HEK293T (cell line): ENCODE data around the gene REXO4.

Source experiments
- CTCF ChIA-PET: fragments of 350-600 bp; formaldehyde crosslinking; extraction: SDS; loops from one replicate; lab custom pipeline; 2021; ENCODE audit warnings: antibody characterized with exemption, inconsistent platforms; lab: Yijun Ruan, JAX
- POLR2A ChIA-PET: fragments of 350-600 bp; formaldehyde crosslinking; extraction: SDS; loops from one replicate; lab custom pipeline; 2020; ENCODE audit warnings: antibody characterized with exemption, inconsistent platforms; lab: Yijun Ruan, JAX
- DNase-seq: peaks from one replicate; pipeline ENCODE4 v3.0.0; 2012; ENCODE audit warnings: mixed read lengths; ENCODE audit errors: extremely low spot score
- ARNT ChIP-seq: fragments of 450-650 bp; IDR thresholded peaks from 2 replicates; pipeline ENCODE4 v1.6.1; 2017; ENCODE audit warnings: mild to moderate bottlenecking
- BHLHE40 ChIP-seq: fragments of 450-650 bp; IDR thresholded peaks from 2 replicates; pipeline ENCODE4 v1.6.1; 2016; ENCODE audit warnings: mild to moderate bottlenecking, moderate library complexity, borderline replicate concordance
- CTBP1 ChIP-seq: fragments of 450-650 bp; IDR thresholded peaks from 2 replicates; pipeline ENCODE4 v1.6.1; 2016; ENCODE audit warnings: borderline replicate concordance
- ELF4 ChIP-seq: fragments of 450-650 bp; IDR thresholded peaks from 2 replicates; pipeline ENCODE4 v1.6.1; 2017; ENCODE audit warnings: antibody characterized with exemption
- FOXA1 ChIP-seq: fragments of 450-650 bp; IDR thresholded peaks from 2 replicates; pipeline ENCODE4 v1.6.1; 2016; ENCODE audit warnings: mild to moderate bottlenecking
- FOXK2 ChIP-seq: fragments of 450-650 bp; IDR thresholded peaks from 2 replicates; pipeline ENCODE4 v1.6.1; 2016; ENCODE audit warnings: mild to moderate bottlenecking
- FOXM1 ChIP-seq: fragments of 450-650 bp; IDR thresholded peaks from 2 replicates; pipeline ENCODE4 v1.6.1; 2017; ENCODE audit warnings: mild to moderate bottlenecking, borderline replicate concordance
- HDGF ChIP-seq: fragments of 450-650 bp; IDR thresholded peaks from 2 replicates; pipeline ENCODE4 v1.6.1; 2017; ENCODE audit warnings: antibody characterized with exemption, borderline replicate concordance
- L3MBTL2 ChIP-seq: fragments of 450-650 bp; conservative IDR thresholded peaks from 2 replicates; pipeline ENCODE4 v1.6.1; 2016; ENCODE audit warnings: mild to moderate bottlenecking
- LEF1 ChIP-seq: fragments of 450-650 bp; IDR thresholded peaks from 2 replicates; pipeline ENCODE4 v1.6.1; 2017; ENCODE audit warnings: mild to moderate bottlenecking, borderline replicate concordance
- NFRKB ChIP-seq: fragments of 450-650 bp; IDR thresholded peaks from 2 replicates; pipeline ENCODE4 v1.6.1; 2016; ENCODE audit warnings: mild to moderate bottlenecking, moderate library complexity
- PKNOX1 ChIP-seq: fragments of 450-650 bp; IDR thresholded peaks from 2 replicates; pipeline ENCODE4 v1.6.1; 2016
- SP1 ChIP-seq: fragments of 450-650 bp; IDR thresholded peaks from 2 replicates; pipeline ENCODE4 v1.6.1; 2017
- SUZ12 ChIP-seq: fragments of 450-650 bp; IDR thresholded peaks from 2 replicates; pipeline ENCODE4 v1.6.1; 2016; ENCODE audit warnings: mild to moderate bottlenecking
- TARDBP ChIP-seq: fragments of 450-650 bp; IDR thresholded peaks from 2 replicates; pipeline ENCODE4 v1.6.1; 2016
- ZNF384 ChIP-seq: fragments of 450-650 bp; IDR thresholded peaks from 2 replicates; pipeline ENCODE4 v1.6.1; 2016

Gene REXO4

DNA sequence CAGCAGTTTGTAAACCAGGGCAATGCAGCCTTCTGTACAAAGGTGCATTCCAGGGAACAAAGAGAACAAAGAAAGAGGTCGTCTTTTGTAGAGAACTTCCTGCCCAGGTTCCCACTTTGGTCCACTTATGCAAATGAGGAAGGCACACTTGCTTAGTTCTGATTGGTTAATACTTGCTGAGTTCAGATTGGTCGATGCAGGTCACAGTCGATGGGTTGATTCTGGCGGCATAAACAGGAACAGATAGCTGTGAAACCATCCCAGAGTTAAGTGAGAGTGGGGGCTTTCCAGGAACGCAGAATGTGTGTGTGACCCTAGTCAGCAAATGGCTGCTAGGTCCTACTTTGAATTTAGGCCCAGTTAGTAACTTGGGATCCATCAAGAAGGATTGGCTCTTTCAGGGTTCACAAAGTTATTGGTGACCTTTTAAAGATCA, 2.6 kb upstream of the REXO4 start:
- no peak for DNase-seq
- POLR2A ChIA-PET, result no interaction called here
- TF ChIP-seq FOXA1 (no peak), ELF4 (no peak), FOXK2 (no peak), NFRKB (no peak), LEF1 (no peak), SP1 (no peak), TARDBP (no peak), L3MBTL2 (no peak), ARNT (no peak), HDGF (no peak), CTBP1 (no peak), PKNOX1 (no peak), BHLHE40 (no peak), FOXM1 (no peak), SUZ12 (no peak), ZNF384 (no peak)
- CTCF ChIA-PET, result no interaction called here

DNA sequence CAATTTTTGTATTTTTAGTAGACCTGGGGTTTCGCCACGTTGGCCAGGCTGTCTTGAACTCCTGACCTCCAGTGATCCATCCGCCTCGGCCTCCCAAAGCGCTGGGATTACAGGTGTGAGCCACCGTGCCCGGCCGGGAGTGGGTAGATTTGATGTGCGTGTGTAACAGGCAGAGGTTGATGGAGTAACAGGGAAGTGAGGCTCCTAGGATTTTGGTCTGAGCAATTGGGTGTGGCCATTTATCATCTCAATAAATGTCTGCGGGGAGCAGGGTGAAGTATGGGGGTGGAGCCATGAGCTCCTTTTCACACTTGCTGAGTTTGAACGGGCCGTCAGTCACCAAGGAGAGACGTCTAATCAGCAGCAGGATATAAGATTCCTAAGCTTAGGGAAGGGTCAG, 1.2 kb upstream of the REXO4 start:
- CTCF ChIA-PET, result interaction anchor here (0.6 kb wide), 1 partner anchor 10 kb away, joined by 5 read pairs; no protein-coding TSS in a partner anchor
- DNase-seq, result peak; percentile 29
- POLR2A ChIA-PET, result interaction anchor here (0.8 to 1.7 kb wide), 4 partner anchors 9 to 68 kb away, joined by 3 to 8 read pairs (median 3); partner anchors contain the start of gene CACFD1
- TF ChIP-seq PKNOX1, result peak; percentile 93
- no peak for TF ChIP-seq CTBP1

DNA sequence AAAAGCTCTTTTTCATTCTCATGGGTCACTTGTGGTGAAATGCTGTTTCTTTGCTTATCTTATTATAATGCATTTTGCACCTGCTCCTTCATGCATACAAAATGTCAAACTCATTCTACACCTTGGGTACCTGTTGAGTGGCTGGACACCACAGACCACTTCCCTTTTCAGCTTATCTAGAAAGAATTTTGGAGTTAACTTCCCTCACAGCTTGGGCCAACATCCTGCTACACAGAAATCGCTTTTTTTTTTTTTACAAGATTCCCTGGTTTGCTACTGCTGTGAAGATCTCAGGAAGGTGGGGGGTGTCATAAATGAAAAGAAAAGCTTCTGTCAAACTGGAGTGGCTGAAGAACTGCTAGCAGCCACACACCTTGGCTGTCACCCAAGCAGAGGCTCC, 2.6 kb downstream of the REXO4 start:
- POLR2A ChIA-PET, result no interaction called here
- TF ChIP-seq ZNF384 (no peak), CTBP1 (no peak), TARDBP (no peak), BHLHE40 (no peak), HDGF (no peak), ELF4 (no peak), ARNT (no peak), SP1 (no peak), FOXA1 (no peak)
- CTCF ChIA-PET, result no interaction called here
- DNase-seq, result no peak

DNA sequence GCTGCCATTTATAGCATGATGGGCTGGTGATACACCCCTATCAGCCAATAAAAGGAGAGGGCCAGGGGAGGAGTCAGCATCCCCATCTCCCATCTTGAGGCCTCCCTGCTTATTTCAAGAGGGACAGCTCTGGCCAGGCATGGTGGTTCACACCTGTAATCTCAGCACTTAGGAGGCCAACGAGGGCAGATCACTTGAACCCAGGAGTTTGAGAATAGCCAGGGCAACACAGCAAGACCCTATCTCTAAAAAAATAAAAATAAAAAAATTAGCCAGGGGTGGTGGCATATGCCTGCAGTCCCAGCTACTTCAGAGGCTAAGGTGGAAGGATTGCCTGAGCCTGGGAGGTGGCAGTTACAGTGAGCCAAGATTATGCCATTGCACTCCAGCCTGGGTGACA, 9.8 kb downstream of the REXO4 start:
- TF ChIP-seq PKNOX1, result no peak
- no peak for TF ChIP-seq TARDBP
- no peak for TF ChIP-seq NFRKB
- TF ChIP-seq HDGF, result no peak
- no peak for TF ChIP-seq LEF1
- TF ChIP-seq FOXK2, result no peak
- no peak for TF ChIP-seq BHLHE40
- TF ChIP-seq SUZ12, result no peak
- no peak for TF ChIP-seq ZNF384
- TF ChIP-seq FOXA1, result no peak
- no peak for TF ChIP-seq FOXM1
- TF ChIP-seq SP1, result no peak
- no peak for TF ChIP-seq L3MBTL2
- no peak for TF ChIP-seq ARNT
- CTCF ChIA-PET, result no interaction called here
- POLR2A ChIA-PET, result no interaction called here
- no peak for DNase-seq

- TF ChIP-seq ARNT (no peak), HDGF (no peak; the same call in 1 of the 2 replicates), NFRKB (no peak), FOXK2 (no peak), LEF1 (no peak), PKNOX1 (no peak), CTBP1 (no peak), BHLHE40 (no peak), FOXM1 (no peak), FOXA1 (no peak), SUZ12 (no peak), TARDBP (no peak), ELF4 (no peak), ZNF384 (no peak), L3MBTL2 (no peak), SP1 (no peak)
- ChIA-PET CTCF (no interaction called here), POLR2A (no interaction called here)
- peak; percentile 89 for DNase-seq
These were observed 11.1 kb downstream of the REXO4 start for GRCh38 chr9:133406480-133407307.
